Fibroblast of lung (primary cell): ENCODE results near the gene UST. TPM values are rescaled to one million over a fixed set of nuclear protein-coding genes. Genes with fewer than 3 reads are reported as not detected.
A peak's percentile ranks its signal among the peaks of the same experiment; 100 is the strongest.

Experiments
- DNase-seq, 2 donors: peaks; one replicate each; pipeline versions ENCODE4 v3.0.0 to v3.0.0-alpha.2; 2010; ENCODE audit warnings: low read depth in 2 of 2
- H2AFZ ChIP-seq: 2 replicates; pipeline ENCODE4 v1.5.1; 2012; ENCODE audit warnings: low read length, control low read depth, inconsistent platforms
- H3K27ac ChIP-seq: 2 replicates; pipeline ENCODE4 v1.5.1; 2011; ENCODE audit warnings: low read length, control low read depth; ENCODE audit not compliant: insufficient read depth
- H3K27me3 ChIP-seq: 2 replicates; pipeline ENCODE4 v1.5.1; 2011; ENCODE audit warnings: mild to moderate bottlenecking, low read length; ENCODE audit not compliant: control insufficient read depth, insufficient read depth
- H3K36me3 ChIP-seq: 2 replicates; pipeline ENCODE4 v1.5.1; 2011; ENCODE audit warnings: low read length; ENCODE audit not compliant: control insufficient read depth, insufficient read depth
- H3K4me1 ChIP-seq: 2 replicates; pipeline ENCODE4 v1.5.1; 2011; ENCODE audit warnings: low read length; ENCODE audit not compliant: control insufficient read depth, insufficient read depth; ENCODE audit errors: extremely low read depth
- H3K4me2 ChIP-seq: 2 replicates; pipeline ENCODE4 v1.5.1; 2011; ENCODE audit warnings: low read length, control low read depth; ENCODE audit not compliant: insufficient read depth; ENCODE audit errors: extremely low read depth
- H3K4me3 ChIP-seq, 4 experiments: fragments of 200-600 bp in 1 of 4; sonication (generic) in 1 of 4; replicated peaks in 1 of 4; 2 replicates each; pipeline ENCODE4 v1.5.1; 2011 to 2016; ENCODE audit warnings: low read length in 4 of 4, low read depth in 3 of 4, mild to moderate bottlenecking in 3 of 4, control low read depth in 2 of 4, inconsistent platforms in 1 of 4, mixed read lengths in 1 of 4; ENCODE audit not compliant: insufficient read depth in 1 of 4; ENCODE audit errors: control extremely low read depth in 1 of 4
- H3K79me2 ChIP-seq: 2 replicates; pipeline ENCODE4 v1.5.1; 2012; ENCODE audit warnings: mild to moderate bottlenecking, low read length, inconsistent platforms; ENCODE audit not compliant: control insufficient read depth, insufficient read depth
- H3K9ac ChIP-seq: 2 replicates; pipeline ENCODE4 v1.5.1; 2011; ENCODE audit warnings: mild to moderate bottlenecking, low read length, control low read depth; ENCODE audit not compliant: insufficient read depth
- H3K9me3 ChIP-seq: 2 replicates; pipeline ENCODE4 v1.5.1; 2012; ENCODE audit warnings: low read depth, low read length; ENCODE audit not compliant: control insufficient read depth, insufficient read depth
- H4K20me1 ChIP-seq: 2 replicates; pipeline ENCODE4 v1.5.1; 2011; ENCODE audit warnings: low read length; ENCODE audit not compliant: control insufficient read depth, insufficient read depth; ENCODE audit errors: extremely low read depth
- CTCF ChIP-seq, 2 donors: IDR thresholded peaks in 1 of 2; conservative IDR thresholded peaks in 1 of 2; 1 replicate in 1 of 2; 2 replicates in 1 of 2; pipeline ENCODE4 v1.5.1; 2011 to 2012; ENCODE audit warnings: low read length in 2 of 2, control low read depth in 1 of 2, inconsistent platforms in 1 of 2, low read depth in 1 of 2, mild to moderate bottlenecking in 1 of 2
- EZH2 ChIP-seq: IDR thresholded peaks from 2 replicates; pipeline ENCODE4 v1.5.1; 2012; ENCODE audit warnings: low read length, control low read depth, mild to moderate bottlenecking; ENCODE audit errors: missing control alignments
- polyA plus RNA-seq, 2 donors: library from polyadenylated mRNA; depleted of rRNA in 1 of 2; stranded (reverse) in 1 of 2; unstranded in 1 of 2; fragments of >200 nt; gene quantifications; 2 replicates each; pipeline ENCODE4 v1.2.1, GENCODE V29; 2011 to 2012; ENCODE audit warnings: missing spikeins in 1 of 2
- total RNA-seq: library from RNA; depleted of rRNA; stranded (reverse); fragments of >200 nt; gene quantifications from 2 replicates; pipeline ENCODE4 v1.2.1, GENCODE V29; 2014

UST gene
- total and polyA plus RNA-seq, 2 donors (not counting 1 experiment from before 2014, with no cell fraction given): 6.8 to 19.5 TPM

- H3K27ac ChIP-seq: no peak overlapping the region
- H3K9me3 ChIP-seq: no peaks in the 10 kb centered on the region
- H3K36me3 ChIP-seq: no peaks in the 10 kb centered on the region
- TF ChIP-seq CTCF (conservative IDR thresholded peaks at IDR 0.05 in 1 of 2, IDR thresholded peaks at IDR 0.05 in 1 of 2; ENCODE audit: low read depth in 1 of 2, low read length in 2 of 2) (no peak), EZH2 (no peak)
- no peak overlapping the region for H3K4me2 ChIP-seq
- no peak overlapping the region for H2AFZ ChIP-seq
- DNase-seq: no peak
- H3K27me3 ChIP-seq: no peaks in the 10 kb centered on the region
- H3K79me2 ChIP-seq: no peaks in the 10 kb centered on the region
- no peak overlapping the region for H3K9ac ChIP-seq
- H3K4me1 ChIP-seq: no peaks in the 10 kb centered on the region
- no peak overlapping the region for H3K4me3 ChIP-seq
- no peaks in the 10 kb centered on the region for H4K20me1 ChIP-seq
Observed at GRCh38 chr6:148979014-148979901, 232.4 kb downstream of the UST start.

GRCh38 chr6:148980234-148980633 is 233.4 kb downstream of the UST start:
- no peak overlapping the region for H3K27ac ChIP-seq
- H3K27me3 ChIP-seq: no peaks in the 10 kb centered on the region
- H3K4me3 ChIP-seq: no peak overlapping the region
- H2AFZ ChIP-seq: no peak overlapping the region
- DNase-seq: peak in 1 of 2 donors; percentile 55
- H3K36me3 ChIP-seq: no peaks in the 10 kb centered on the region
- no peaks in the 10 kb centered on the region for H3K79me2 ChIP-seq
- no peaks in the 10 kb centered on the region for H3K9me3 ChIP-seq
- no peak for TF ChIP-seq CTCF (conservative IDR thresholded peaks at IDR 0.05 in 1 of 2, IDR thresholded peaks at IDR 0.05 in 1 of 2; ENCODE audit: low read depth in 1 of 2, low read length in 2 of 2)
- no peak for TF ChIP-seq EZH2
- no peaks in the 10 kb centered on the region for H3K4me1 ChIP-seq
- H3K9ac ChIP-seq: no peak overlapping the region
- no peak overlapping the region for H3K4me2 ChIP-seq
- no peaks in the 10 kb centered on the region for H4K20me1 ChIP-seq

DNA sequence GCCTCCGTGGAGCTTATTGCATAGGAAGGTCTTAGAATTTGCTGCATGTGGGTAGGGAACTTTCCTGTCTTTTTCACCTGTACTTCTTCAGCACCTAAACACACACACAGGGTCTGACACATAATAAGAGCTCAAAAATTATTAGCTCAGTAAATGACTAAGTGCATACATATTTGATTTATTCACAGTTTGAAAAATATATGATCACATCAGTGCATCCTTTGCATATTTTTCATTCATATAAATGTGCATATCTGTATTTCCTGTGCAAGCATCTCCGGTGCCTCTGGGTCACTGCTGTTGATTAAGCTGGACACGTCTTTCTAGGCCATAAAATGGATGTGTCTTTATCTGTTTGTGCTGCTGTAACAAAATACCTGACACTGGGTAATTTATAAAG is 234.7 kb downstream of the UST start:
- no peak overlapping the region for H2AFZ ChIP-seq
- no peak for TF ChIP-seq EZH2
- TF ChIP-seq CTCF (conservative IDR thresholded peaks at IDR 0.05 in 1 of 2, IDR thresholded peaks at IDR 0.05 in 1 of 2; ENCODE audit: low read depth in 1 of 2, low read length in 2 of 2): no peak
- H3K4me2 ChIP-seq: no peak overlapping the region
- H3K9me3 ChIP-seq: no peaks in the 10 kb centered on the region
- no peak for DNase-seq
- no peaks in the 10 kb centered on the region for H3K79me2 ChIP-seq
- H3K9ac ChIP-seq: no peak overlapping the region
- H3K27me3 ChIP-seq: no peaks in the 10 kb centered on the region
- H4K20me1 ChIP-seq: no peaks in the 10 kb centered on the region
- H3K4me3 ChIP-seq: no peak overlapping the region
- no peaks in the 10 kb centered on the region for H3K36me3 ChIP-seq
- no peak overlapping the region for H3K27ac ChIP-seq
- no peaks in the 10 kb centered on the region for H3K4me1 ChIP-seq
